Measurements from ENCODE around the gene AHSG. TPM values are rescaled to one million over a fixed set of nuclear protein-coding genes. Genes with fewer than 3 reads are reported as not detected.
"Not testable (repeated sequence)": the region's sequence is repeated elsewhere in the genome, so short reads cannot be mapped to it uniquely, and the experiment has no call there.

AHSG gene
- total and polyA plus RNA-seq, 12 donors: 0.22 to 1.4 (median 0.77) TPM; not detected in 8

DNA sequence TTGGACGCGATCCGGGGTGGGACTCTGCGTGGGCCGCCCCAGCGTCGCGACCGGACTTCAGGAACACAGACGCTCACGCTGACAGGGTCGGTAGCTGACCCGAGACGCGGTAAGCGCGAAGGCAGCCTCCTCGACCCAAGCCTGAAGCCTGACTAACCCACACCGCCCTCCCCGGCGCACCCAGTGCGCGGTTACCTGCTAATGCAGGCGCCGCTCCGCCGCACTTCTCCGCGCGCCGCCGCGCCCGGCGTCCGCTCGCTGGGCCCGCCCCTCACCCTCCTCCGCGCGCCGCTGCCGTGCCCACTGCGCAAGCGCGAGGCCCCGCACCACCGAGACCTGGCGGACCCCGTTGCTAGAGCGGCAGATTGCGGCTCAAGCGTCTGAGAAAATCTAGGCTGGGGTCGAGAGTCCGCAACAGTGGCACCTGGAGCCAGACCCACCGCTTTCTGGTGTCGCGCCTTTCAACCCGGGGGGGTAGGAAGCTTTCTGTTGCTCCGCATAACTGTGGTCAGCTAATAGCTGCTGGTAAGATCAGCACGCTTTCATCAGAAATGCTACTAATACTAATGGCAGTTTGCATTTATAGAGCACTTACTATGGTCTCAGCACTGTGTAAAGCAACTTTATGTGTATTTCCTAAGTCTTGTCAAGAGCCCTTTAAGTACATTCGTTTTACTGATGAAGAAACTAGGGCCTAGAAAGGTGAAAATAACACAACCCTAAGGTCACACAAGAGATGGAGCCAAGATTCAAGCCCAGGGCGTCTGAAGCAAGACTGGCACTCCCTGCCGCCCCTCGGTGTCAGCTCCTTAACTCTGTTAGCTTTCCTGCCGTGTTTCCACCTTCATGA is 45.6 kb upstream of the AHSG start, which contains the start of gene TBCCD1:
Gene TBCCD1, minus strand, starts transcription at position 268 of the 850 bp plus-strand sequence. CDS start 3,010 bp downstream, outside the sequence.
- DNase-seq: peak; percentile 87 to 94 (median 90)
- peak within 1 kb of the TSS; percentile 35 to 96 (median 61) for H3K4me3 ChIP-seq
- peaks cover 0 to 15% of the 10 kb centered on the region in 2 donors for H3K36me3 ChIP-seq (replicated peaks in 1 of 2)
- H3K27ac ChIP-seq: peak within 1 kb of the TSS; percentile 18 to 92 (median 85)
- intact Hi-C loops (cut with DNase I): no loop called here
- 0 to 2% (median 0%) methylated on average over 5 to 66 of the region's 66 CpGs for WGBS, 4 donors
- no peaks in the 10 kb centered on the region for H3K9me3 ChIP-seq (replicated peaks in 1 of 3)
- TF ChIP-seq, protein P1, sequence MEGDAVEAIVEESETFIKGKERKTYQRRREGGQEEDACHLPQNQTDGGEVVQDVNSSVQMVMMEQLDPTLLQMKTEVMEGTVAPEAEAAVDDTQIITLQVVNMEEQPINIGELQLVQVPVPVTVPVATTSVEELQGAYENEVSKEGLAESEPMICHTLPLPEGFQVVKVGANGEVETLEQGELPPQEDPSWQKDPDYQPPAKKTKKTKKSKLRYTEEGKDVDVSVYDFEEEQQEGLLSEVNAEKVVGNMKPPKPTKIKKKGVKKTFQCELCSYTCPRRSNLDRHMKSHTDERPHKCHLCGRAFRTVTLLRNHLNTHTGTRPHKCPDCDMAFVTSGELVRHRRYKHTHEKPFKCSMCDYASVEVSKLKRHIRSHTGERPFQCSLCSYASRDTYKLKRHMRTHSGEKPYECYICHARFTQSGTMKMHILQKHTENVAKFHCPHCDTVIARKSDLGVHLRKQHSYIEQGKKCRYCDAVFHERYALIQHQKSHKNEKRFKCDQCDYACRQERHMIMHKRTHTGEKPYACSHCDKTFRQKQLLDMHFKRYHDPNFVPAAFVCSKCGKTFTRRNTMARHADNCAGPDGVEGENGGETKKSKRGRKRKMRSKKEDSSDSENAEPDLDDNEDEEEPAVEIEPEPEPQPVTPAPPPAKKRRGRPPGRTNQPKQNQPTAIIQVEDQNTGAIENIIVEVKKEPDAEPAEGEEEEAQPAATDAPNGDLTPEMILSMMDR (IDR thresholded peaks at IDR 0.05): no peak
- peak; percentile 91 to 95 for TF ChIP-seq POLR2A (IDR thresholded peaks at IDR 0.05)
- no peaks in the 10 kb centered on the region for H3K27me3 ChIP-seq
- H3K4me1 ChIP-seq (replicated peaks in 1 of 2): peaks cover 23 to 46% of the 10 kb centered on the region in 2 donors

DNA sequence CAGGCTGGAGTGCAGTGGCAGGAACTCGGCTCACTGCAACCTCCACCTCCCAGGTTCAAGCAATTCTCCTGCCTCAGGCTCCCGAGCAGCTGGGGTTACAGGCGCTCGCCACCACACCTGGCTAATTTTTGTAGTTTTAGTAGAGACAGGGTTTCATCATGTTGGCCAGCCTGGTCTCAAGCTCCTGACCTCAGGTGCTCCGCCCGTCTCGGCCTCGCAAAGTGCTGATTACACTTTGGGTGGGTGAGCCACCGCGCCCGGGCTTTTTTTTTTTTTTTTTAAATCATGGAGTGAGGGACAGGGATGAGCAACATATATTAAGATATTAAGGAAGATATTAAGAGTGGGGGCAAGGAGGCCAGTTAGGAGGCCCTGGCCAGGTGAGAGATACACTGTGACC is 43.5 kb upstream of the AHSG start:
- peaks cover 0 to 21% of the 10 kb centered on the region in 2 donors for H3K36me3 ChIP-seq (replicated peaks in 1 of 2)
- peak overlapping the region in 1 of 4 donors; percentile 56 for H3K4me3 ChIP-seq
- H3K27me3 ChIP-seq; H3K9me3 ChIP-seq (replicated peaks in 1 of 3); intact Hi-C loops (cut with DNase I): not testable (repeated sequence)
- peak in 1 of 7 donors; percentile 26 for DNase-seq
- H3K27ac ChIP-seq: peak overlapping the region in 1 of 5 donors; percentile 86
- 87 to 91% (median 89%) methylated on average over 10 to 11 of the region's 11 CpGs for WGBS, 4 donors
- peaks cover 23 to 37% of the 10 kb centered on the region in 2 donors for H3K4me1 ChIP-seq (replicated peaks in 1 of 2)

DNA sequence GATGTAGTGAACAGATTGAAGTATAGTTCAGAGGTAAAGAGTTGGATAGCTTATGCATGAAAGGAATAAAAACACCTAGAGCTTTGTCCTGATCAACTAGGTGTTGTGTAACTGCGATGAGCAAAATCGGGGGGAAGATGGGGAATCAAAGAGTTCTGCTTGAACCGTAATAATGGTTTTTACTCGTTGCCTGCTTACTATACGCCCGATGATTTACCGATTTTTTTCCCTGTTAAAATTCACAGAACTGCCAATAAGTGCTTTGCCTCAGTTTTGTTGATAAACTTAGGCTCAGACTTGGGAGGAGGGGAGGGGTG is 43.1 kb upstream of the AHSG start:
- H3K36me3 ChIP-seq (replicated peaks in 1 of 2): peaks cover 0 to 21% of the 10 kb centered on the region in 2 donors
- peak overlapping the region in 4 of 5 donors; percentile 51 to 86 (median 74) for H3K27ac ChIP-seq
- TF ChIP-seq POLR2A (IDR thresholded peaks at IDR 0.05): no peak
- TF ChIP-seq, protein P1 (IDR thresholded peaks at IDR 0.05): no peak
- H3K9me3 ChIP-seq (replicated peaks in 1 of 3): no peaks in the 10 kb centered on the region
- H3K4me1 ChIP-seq (replicated peaks in 1 of 2): peaks cover 23 to 37% of the 10 kb centered on the region in 2 donors
- WGBS, 4 donors: 3 to 7% (median 5%) methylated on average over 7 of the region's 7 CpGs
- DNase-seq: no peak
- intact Hi-C loops (cut with DNase I): no loop called here
- H3K4me3 ChIP-seq: peak overlapping the region in 2 of 4 donors; percentile 8 to 56
- no peaks in the 10 kb centered on the region for H3K27me3 ChIP-seq

DNA sequence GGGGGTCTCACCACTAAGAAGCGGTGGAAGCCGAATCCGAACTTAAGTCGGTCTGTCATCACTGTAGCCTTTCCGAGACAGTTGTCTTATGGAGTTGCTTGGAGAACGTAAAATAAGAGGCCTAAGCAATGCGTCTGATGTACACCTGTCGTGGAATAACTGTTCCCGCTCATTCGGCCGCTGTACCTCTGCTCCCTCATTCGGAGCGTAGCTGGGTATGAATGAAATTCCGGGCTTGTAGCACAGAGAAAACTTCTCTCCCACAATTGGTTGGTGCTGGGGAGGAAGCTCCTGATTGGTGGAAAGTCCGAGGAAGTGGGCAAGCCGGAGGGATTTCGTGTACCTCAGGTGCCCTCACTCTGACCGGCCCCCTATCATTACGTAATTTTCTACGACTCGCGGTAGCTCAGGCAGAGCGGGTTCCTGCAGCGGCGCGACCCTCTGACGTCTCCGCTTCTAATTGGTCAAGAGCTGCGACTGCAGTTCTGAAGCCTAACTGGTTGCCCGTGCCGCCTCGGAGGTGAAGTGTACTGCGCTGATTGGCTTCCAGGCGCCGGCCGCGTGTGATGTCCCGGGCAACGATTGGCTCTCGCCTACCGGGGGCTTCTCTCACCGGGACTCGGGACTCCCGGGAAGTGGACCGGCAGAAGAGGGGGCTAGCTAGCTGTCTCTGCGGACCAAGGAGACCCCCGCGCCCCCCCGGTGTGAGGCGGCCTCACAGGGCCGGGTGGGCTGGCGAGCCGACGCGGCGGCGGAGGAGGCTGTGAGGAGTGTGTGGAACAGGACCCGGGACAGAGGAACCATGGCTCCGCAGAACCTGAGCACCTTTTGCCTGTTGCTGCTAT is 42.5 kb upstream of the AHSG start, which contains the start of gene DNAJB11:
Gene DNAJB11, plus strand, starts transcription at position 625 of the 845 bp plus-strand sequence. Its CDS starts 178 bp downstream, at position 803.
- peaks cover 23 to 37% of the 10 kb centered on the region in 2 donors for H3K4me1 ChIP-seq (replicated peaks in 1 of 2)
- peak within 1 kb of the TSS; percentile 75 to 96 (median 89) for H3K4me3 ChIP-seq
- no peaks in the 10 kb centered on the region for H3K9me3 ChIP-seq (replicated peaks in 1 of 3)
- peak; percentile 79 to 92 for TF ChIP-seq POLR2A (IDR thresholded peaks at IDR 0.05)
- TF ChIP-seq, protein P1 (IDR thresholded peaks at IDR 0.05): no peak
- intact Hi-C loops (cut with DNase I): no loop called here
- no peaks in the 10 kb centered on the region for H3K27me3 ChIP-seq
- 0 to 1% (median 1%) methylated on average over 14 to 59 of the region's 59 CpGs for WGBS, 4 donors
- peaks cover 0 to 21% of the 10 kb centered on the region in 2 donors for H3K36me3 ChIP-seq (replicated peaks in 1 of 2)
- peak within 1 kb of the TSS; percentile 88 to 97 (median 92) for H3K27ac ChIP-seq
- peak; percentile 98 to 100 (median 100) for DNase-seq

Measured in adrenal gland (tissue), 12 donors.